Effector memory CD8-positive, alpha-beta T cell (primary cell): ENCODE results near the gene THBS3.

Experiments used
- ATAC-seq: fragments of 150-1000 bp; cut with Tn5 transposase; replicated peaks from 2 replicates; pipeline ENCODE4 v1.10.0; 2021; ENCODE audit warnings: mild to moderate bottlenecking, moderate library complexity
- DNase-seq, 3 experiments: peaks; one replicate each; pipeline ENCODE4 v3.0.0; 2021
- H3K27ac Mint-ChIP-seq, 2 donors: one replicate each; pipeline ENCODE4 v1.8.0; 2022; ENCODE audit warnings: mild to moderate bottlenecking in 2 of 2, mixed read lengths in 2 of 2, moderate library complexity in 2 of 2
- H3K27me3 Mint-ChIP-seq, 2 donors: one replicate each; pipeline ENCODE4 v1.8.0; 2022; ENCODE audit warnings: mixed read lengths in 2 of 2
- H3K36me3 Mint-ChIP-seq: one replicate; pipeline ENCODE4 v1.8.0; 2022; ENCODE audit warnings: mild to moderate bottlenecking, moderate library complexity, mixed read lengths; ENCODE audit not compliant: insufficient read depth
- H3K4me1 Mint-ChIP-seq, 2 donors: one replicate each; pipeline ENCODE4 v1.8.0; 2022; ENCODE audit warnings: low read depth in 2 of 2, mixed read lengths in 2 of 2
- H3K4me3 Mint-ChIP-seq, 2 donors: one replicate each; pipeline ENCODE4 v1.8.0; 2022; ENCODE audit warnings: mild to moderate bottlenecking in 2 of 2, mixed read lengths in 2 of 2, moderate library complexity in 2 of 2
- H3K9me3 Mint-ChIP-seq, 2 donors: one replicate each; pipeline ENCODE4 v1.8.0; 2022; ENCODE audit warnings: mixed read lengths in 2 of 2

THBS3 gene

DNA sequence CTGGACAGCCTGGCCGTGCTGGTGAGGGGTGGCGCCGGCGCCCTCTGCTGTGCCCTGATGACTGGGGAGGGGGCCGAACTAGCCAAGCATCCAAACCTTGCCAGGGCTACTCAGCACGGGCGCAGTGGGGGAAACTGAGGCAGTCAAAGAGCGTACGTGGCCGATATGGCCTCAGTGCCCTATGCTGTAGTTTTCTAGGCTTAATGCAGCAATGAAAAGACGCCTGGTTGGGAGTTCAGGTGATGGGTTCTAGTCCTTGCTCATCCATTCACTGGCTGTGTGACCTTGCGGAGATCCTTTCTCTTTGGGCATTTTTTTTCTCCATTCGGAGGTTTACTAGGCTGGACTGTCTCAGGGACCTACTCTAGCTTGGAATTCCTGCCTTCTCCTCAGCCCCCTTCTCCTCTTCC is 1.6 kb upstream of the THBS3 start:
- Mint-ChIP-seq H3K9me3 (no peaks in the 10 kb centered on the region), H3K27ac (peak overlapping the region; percentile 98), H3K4me3 (peak overlapping the region; percentile 84 to 88), H3K4me1 (peaks cover 24 to 26% of the 10 kb centered on the region in 2 donors), H3K36me3 (peaks cover 30% of the 10 kb centered on the region), H3K27me3 (no peaks in the 10 kb centered on the region)
- DNase-seq (no peak), ATAC-seq (no peak)

DNA sequence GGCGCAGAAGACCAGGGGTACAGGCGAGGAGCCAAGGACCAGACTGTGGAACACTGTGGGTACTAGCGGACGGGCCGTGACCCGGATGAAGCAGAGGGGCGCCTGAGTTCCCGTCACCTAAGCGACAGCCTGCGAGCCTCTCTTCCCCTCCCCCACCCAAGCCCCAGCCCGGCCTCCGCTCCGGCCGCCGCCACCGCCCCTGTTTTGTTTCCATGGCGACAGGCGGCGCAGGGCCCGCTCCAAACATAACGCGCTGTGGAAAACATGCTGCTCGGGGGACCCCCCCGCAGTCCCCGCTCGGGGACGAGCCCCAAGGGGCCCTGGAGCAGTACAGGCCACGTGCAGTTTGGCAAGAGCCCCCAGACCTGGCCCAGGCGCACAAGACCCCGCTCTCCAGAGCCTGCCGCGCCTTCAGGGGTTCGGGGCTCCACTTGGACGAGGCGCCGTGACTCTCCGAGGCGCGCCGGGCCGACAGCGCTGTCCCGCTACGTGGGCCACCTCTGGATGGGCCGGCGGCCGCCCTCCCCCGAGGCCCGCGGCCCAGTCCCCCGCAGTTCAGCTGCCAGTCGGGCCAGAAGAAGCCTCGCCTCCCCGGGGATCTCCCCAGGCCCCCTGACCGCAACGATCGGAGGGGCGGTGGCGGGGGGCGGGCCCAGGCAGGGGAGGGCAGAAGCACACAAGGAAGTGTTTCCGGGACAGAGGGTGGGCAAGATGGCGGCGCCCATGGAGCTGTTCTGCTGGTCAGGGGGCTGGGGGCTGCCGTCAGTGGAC is 1.0 kb upstream of the THBS3 start, which contains the start of gene MTX1:
TSS of gene MTX1 (plus strand) at position 155 of the 771 bp plus-strand sequence. CDS start at position 265, 110 bp downstream.
- Mint-ChIP-seq H3K4me1 (peaks cover 24 to 26% of the 10 kb centered on the region in 2 donors), H3K27ac (peak within 1 kb of the TSS; percentile 98), H3K27me3 (no peaks in the 10 kb centered on the region), H3K36me3 (peaks cover 30% of the 10 kb centered on the region), H3K9me3 (no peaks in the 10 kb centered on the region), H3K4me3 (peak within 1 kb of the TSS; percentile 84 to 88)
- DNase-seq = peak; percentile 85 to 91 (median 90)
- peak; percentile 83 for ATAC-seq

DNA sequence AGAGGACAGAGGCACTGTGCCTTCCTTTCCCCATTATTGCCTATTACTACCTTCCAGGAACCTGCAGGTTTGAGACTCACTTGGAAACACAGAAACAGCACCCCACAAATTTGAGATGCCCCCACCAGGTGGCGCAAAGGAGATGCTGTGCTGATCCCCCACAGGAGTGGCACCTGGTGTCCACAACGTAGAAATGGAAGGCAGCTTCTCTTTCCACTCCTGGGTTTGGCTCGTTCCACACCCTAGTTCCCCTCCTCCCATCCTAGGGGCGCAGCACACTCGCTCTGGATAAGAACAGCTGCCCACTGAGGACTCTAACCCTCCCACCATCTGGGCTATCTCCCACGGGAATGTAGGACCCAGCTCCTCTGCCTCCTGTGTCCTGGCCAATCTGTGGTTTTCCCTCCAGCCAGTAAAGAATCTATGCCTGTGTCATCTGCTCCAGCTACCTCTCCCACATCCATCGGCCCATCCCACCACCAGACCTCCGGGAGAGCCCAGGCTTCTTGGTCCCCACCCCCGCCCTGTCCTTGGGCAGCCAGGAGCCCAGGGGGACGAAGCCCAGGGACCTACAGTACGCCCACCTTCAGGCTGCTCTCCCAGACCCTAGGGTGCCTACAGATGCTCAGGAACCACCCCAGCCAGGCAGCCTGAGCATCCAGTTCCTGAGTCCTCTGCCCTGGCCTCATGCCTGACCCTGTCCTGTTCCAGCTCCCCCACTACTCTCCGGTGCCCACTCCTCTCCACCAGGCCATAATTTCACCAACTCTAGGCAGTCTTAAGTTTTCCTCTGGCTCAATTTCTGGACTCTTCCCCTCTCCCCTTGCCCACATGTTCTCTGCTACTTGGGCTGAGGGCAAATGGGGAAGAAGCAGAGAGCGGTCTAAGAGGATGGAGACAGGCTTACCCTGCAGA is 549 bp downstream of the THBS3 start:
- H3K9me3 Mint-ChIP-seq = no peaks in the 10 kb centered on the region
- no peaks in the 10 kb centered on the region for H3K27me3 Mint-ChIP-seq
- H3K27ac Mint-ChIP-seq = peak overlapping the region; percentile 98
- H3K4me3 Mint-ChIP-seq = peak overlapping the region; percentile 64 to 84
- H3K36me3 Mint-ChIP-seq = peaks cover 30% of the 10 kb centered on the region
- ATAC-seq (peak; percentile 37), DNase-seq (peak; percentile 92 to 94 (median 92))
- peaks cover 24 to 26% of the 10 kb centered on the region in 2 donors for H3K4me1 Mint-ChIP-seq

DNA sequence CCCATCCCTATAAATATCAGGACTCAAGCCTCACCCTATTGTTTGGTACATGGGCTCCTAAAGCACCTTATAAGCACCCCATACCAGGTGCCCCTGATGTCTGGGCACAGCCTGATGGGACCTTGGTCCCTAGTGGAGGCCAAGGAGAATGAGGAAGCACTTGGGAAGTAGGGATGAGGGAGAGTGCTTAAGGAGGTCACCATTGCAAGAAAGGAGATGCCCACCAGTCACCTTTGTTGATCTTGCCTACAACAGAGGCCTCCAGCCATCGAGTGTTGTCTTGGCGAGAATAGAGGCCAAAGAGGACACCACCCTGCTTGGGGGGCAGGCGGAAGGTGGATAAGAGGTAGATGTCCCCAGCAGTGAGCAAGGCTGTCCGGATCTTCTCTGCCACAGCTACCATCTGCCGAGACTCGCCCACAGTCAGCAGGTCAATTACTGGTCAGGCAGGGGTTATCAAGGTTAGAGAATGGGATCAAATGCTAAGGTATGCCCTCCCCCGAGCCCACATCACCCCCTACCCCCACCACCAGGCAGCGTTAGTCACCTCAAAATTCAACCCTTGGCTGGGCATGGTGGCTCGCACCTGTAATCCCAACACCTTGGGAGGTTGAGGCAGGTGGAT is 1.6 kb downstream of the THBS3 start:
- DNase-seq = no peak
- no peak overlapping the region for H3K4me3 Mint-ChIP-seq

DNA sequence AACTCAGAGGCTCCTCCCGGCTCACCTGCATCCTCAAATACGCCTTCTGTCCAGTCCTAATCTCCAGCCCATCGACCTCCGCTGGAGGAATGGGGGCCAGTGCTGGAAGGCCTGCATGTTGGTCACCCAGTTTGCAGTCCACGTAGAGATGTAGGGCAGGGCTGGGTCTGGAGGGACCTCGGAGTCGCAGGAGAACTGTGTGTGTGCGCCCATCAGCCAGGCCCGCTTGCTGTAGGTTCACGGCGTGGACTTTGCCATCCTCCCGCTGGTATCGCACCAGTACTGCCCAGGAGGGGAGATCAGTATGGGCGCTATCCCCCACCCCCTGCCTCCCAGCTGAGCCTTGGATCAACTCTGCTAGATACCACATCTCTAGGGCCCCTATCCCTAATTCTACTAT is 2.7 kb downstream of the THBS3 start:
- Mint-ChIP-seq H3K27ac (no peak overlapping the region), H3K4me1 (peaks cover 21 to 23% of the 10 kb centered on the region in 2 donors), H3K36me3 (peaks cover 28% of the 10 kb centered on the region), H3K9me3 (no peaks in the 10 kb centered on the region), H3K4me3 (no peak overlapping the region), H3K27me3 (no peaks in the 10 kb centered on the region)
- no peak for DNase-seq
- ATAC-seq = no peak

More for the DNA sequence above, 1.6 kb downstream of the THBS3 start:
- no peak overlapping the region for H3K27ac Mint-ChIP-seq
- ATAC-seq = no peak
- H3K36me3 Mint-ChIP-seq = peaks cover 30% of the 10 kb centered on the region
- no peaks in the 10 kb centered on the region for H3K9me3 Mint-ChIP-seq
- H3K27me3 Mint-ChIP-seq = no peaks in the 10 kb centered on the region
- H3K4me1 Mint-ChIP-seq = peaks cover 24 to 26% of the 10 kb centered on the region in 2 donors

DNA sequence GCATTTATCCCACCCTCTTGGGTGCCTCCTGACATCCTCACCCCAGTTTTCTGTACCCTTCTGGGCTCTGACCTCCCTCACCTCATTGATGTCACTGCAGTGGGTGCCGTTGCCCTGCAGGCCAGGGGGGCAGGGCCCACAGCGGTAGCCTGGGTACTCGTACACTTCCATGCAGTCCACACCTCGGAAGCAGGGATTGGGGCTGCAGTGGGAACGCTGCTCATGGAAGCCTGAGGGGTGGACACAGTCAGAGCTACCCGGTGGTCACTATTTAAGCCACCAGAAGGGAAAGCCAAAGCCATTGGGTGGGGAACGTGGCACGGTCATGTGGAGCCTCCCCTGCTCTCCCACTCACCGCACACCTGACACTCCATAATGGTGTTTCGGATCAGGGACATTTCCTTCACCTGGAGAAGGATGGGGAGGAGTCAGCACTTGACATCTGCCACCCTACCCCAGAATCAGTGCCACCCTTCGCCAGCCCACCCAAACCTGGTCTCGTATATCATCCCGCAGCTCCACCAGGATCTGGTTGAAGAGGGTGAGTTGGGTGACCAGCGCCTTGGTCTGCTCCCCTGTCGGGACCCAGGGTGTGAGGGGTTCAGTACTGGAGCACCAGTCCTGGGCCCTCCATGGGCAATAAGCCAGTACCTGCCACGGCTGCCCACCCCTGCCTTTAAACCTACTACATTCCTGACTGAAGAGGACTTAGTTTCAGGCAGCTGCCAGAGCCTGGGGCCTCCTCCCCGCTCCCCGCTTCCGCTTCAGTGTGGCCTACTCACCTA is 4.8 kb downstream of the THBS3 start:
- no peak overlapping the region for H3K4me3 Mint-ChIP-seq

DNA sequence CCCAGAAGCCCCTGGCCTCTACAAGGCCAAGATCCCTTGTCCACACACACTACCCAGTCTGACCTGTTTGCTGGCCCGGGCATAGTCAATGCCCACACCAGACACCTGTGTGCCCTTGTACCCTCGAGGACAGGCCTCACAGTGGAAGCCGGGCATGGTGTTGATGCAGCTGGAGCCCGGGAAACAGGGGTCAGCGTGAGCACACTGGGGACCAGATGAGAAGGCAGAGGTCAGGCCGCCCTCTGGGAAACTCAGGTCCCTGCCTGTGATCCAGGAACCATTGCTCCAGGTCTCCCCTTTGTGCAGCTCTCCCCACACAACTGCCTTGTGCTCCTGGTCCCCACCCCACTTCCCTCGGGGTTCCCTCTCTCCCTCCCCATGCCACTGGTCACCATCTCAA is 5.5 kb downstream of the THBS3 start:
- H3K27ac Mint-ChIP-seq = peak overlapping the region in 1 of 2 donors; percentile 33
- H3K36me3 Mint-ChIP-seq = peaks cover 9% of the 10 kb centered on the region
- DNase-seq = no peak
- H3K4me3 Mint-ChIP-seq = no peak overlapping the region
- no peaks in the 10 kb centered on the region for H3K9me3 Mint-ChIP-seq
- H3K27me3 Mint-ChIP-seq = no peaks in the 10 kb centered on the region
- H3K4me1 Mint-ChIP-seq = peaks cover 5 to 6% of the 10 kb centered on the region in 2 donors
- no peak for ATAC-seq

More for the DNA sequence above, 4.8 kb downstream of the THBS3 start:
- Mint-ChIP-seq H3K36me3 (peaks cover 13% of the 10 kb centered on the region), H3K9me3 (no peaks in the 10 kb centered on the region), H3K27me3 (no peaks in the 10 kb centered on the region), H3K4me1 (peaks cover 10% of the 10 kb centered on the region in 2 donors), H3K27ac (peak overlapping the region in 1 of 2 donors; percentile 33)
- ATAC-seq (no peak), DNase-seq (no peak)

DNA sequence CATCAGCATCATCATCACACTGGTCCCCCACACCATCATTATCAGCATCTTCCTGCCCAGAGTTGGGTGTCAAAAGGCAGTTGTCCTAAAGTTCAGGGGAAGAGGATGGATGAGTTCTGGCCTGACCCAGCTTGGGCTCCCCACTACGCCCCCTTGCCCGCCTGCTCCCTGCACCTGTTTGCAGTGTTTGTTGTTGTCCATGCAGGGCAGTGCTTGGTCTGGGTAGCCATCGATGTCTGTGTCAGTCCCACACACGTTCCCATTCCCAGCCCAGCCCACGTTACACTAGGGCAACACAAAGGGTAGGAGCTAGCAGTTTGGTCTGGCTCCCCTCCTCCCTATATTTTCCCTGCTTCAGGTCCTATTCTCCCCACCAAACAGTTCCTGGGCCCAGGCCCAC is 6.8 kb downstream of the THBS3 start:
- ATAC-seq = no peak
- Mint-ChIP-seq H3K4me3 (no peak overlapping the region), H3K4me1 (no peaks in the 10 kb centered on the region), H3K36me3 (peaks cover 6% of the 10 kb centered on the region), H3K27me3 (no peaks in the 10 kb centered on the region), H3K9me3 (no peaks in the 10 kb centered on the region), H3K27ac (peak overlapping the region in 1 of 2 donors; percentile 62)
- no peak for DNase-seq

DNA sequence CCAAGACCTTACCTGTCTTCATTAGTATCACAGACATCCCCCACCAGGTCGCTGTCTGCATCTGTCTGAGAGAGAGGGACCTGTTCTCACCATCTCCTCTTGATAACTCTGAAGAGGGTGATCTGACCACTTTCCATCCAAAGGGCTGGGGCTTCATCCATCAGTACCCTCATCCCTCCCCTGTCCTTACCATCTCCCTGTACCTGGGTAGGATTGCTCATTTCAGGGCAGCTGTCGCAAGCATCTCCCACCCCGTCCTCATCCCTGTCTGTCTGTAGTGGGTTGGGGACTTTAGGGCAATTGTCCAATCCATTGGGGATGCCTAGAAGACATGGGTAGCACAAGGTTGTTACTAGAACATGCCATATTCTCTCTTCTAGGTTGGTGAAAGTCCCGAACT is 7.9 kb downstream of the THBS3 start:
- peaks cover 4 to 5% of the 10 kb centered on the region in 2 donors for H3K4me1 Mint-ChIP-seq
- DNase-seq = no peak
- H3K27me3 Mint-ChIP-seq = no peaks in the 10 kb centered on the region
- no peaks in the 10 kb centered on the region for H3K9me3 Mint-ChIP-seq
- H3K4me3 Mint-ChIP-seq = no peak overlapping the region
- peak overlapping the region in 1 of 2 donors; percentile 8 for H3K27ac Mint-ChIP-seq
- H3K36me3 Mint-ChIP-seq = peaks cover 14% of the 10 kb centered on the region
- no peak for ATAC-seq

DNA sequence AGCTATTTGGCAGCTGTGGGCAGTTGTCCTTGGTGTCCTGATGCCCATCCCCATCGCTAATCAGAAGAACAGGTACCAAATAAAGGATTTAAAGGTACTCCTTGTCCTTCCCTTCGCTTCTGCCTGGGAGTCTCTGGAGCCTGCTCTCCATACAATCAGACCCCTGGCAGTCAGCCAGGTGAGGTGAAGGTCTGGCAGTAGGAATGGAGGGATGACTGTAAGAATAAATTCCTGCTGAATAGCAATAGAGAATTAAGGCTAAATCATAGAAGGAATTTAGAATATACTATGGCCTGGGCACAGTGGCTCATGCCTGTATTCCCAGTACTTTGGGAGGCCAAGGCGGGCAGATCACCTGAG is 9.2 kb downstream of the THBS3 start:
- DNase-seq = no peak
- no peaks in the 10 kb centered on the region for H3K27me3 Mint-ChIP-seq
- H3K4me3 Mint-ChIP-seq = no peak overlapping the region
- H3K27ac Mint-ChIP-seq = no peak overlapping the region
- ATAC-seq = no peak
- peaks cover 27% of the 10 kb centered on the region for H3K36me3 Mint-ChIP-seq
- H3K9me3 Mint-ChIP-seq = no peaks in the 10 kb centered on the region
- H3K4me1 Mint-ChIP-seq = peaks cover 14 to 15% of the 10 kb centered on the region in 2 donors

DNA sequence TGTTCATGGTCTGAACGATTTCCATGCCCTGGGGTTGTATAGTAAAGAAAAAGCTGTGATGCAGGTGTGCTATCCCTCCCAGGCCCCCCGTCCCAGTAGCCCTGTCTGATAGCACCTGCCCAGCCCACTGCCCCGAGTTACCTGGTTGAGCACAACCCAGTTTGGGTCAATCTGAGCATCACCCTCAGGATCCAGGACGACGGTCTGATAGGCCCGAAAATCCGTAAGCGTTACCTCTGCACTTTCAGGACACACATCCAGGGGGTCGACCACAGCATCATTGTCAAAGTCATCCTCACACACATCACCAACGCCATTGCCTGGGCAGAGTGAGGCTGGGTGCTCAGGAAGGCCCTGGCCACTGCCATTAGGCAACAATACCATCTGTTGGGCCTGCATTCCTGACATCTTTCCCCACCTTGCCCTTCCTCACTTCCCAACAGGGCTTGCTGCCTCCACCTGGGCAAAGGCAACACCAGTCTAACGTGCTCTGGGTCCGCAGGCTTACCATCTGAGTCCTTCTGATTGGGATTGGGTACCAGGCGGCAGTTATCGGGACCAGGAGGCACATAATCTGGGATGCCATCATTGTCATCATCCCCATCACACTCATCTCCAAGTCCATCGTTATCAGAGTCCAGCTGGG is 9.7 kb downstream of the THBS3 start:
- DNase-seq = no peak
- Mint-ChIP-seq H3K4me3 (no peak overlapping the region), H3K36me3 (peaks cover 28% of the 10 kb centered on the region), H3K4me1 (peaks cover 17 to 20% of the 10 kb centered on the region in 2 donors), H3K27me3 (no peaks in the 10 kb centered on the region), H3K9me3 (no peaks in the 10 kb centered on the region), H3K27ac (no peak overlapping the region)
- ATAC-seq = no peak

DNA sequence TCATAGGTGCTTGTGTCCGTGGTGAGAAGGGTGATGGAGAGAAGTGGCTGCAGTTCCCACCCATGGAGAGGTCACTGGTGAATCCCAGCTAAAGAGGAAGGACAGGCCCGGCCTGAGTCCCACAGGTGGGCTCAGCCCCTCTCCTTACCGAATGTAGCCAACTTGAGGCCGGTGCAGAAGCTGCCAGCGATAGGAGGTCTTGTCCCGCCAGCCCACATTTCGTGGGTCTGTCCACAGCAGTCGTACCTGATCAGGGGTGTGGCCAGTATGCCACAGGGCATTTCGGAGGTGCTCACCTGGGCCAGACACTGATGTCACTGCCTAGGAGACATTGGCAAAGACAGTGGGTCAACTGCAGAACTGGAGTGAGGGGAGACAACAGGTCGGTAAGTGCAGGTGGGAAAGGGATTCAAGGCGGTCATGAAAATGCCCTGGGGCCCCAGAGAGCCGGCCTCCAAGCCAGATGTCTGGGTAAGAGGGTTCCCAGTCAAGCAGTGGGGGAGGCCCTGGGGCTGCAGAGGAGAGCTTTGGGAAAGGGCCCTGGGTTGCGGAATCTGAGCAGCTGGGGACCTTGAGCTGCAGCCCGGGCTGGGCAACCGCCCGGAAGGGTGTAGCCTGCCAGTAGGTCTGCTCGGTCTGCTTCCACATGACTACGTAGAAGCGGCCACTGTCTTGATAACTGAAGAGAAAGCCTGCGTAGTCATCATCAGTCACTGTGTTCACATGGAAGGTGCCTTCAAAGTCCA is 10.6 kb downstream of the THBS3 start:
- ATAC-seq (no peak), DNase-seq (no peak)
- H3K36me3 Mint-ChIP-seq = peaks cover 28% of the 10 kb centered on the region
- H3K4me1 Mint-ChIP-seq = peaks cover 22 to 27% of the 10 kb centered on the region in 2 donors
- peak overlapping the region in 1 of 2 donors; percentile 98 for H3K27ac Mint-ChIP-seq
- no peak overlapping the region for H3K4me3 Mint-ChIP-seq
- no peaks in the 10 kb centered on the region for H3K9me3 Mint-ChIP-seq
- no peaks in the 10 kb centered on the region for H3K27me3 Mint-ChIP-seq
